Neuronal stem cell (in vitro differentiated cells): ENCODE results near the gene MCU. TPM values are rescaled to one million over a fixed set of nuclear protein-coding genes. Genes with fewer than 3 reads are reported as not detected.

Source experiments
- DNase-seq: peaks from one replicate; pipeline ENCODE4 v3.0.0-alpha.2; 2013; ENCODE audit warnings: low spot score
- H2AFZ ChIP-seq: one replicate; pipeline ENCODE4 v1.6.1; 2013; ENCODE audit warnings: mild to moderate bottlenecking, low read length, inconsistent platforms
- H2AK5ac ChIP-seq: 2 replicates; pipeline ENCODE4 v1.6.1; 2013; ENCODE audit warnings: low read depth, mild to moderate bottlenecking, inconsistent platforms, low read length, moderate library complexity, mixed read lengths
- H2BK120ac ChIP-seq: 2 replicates; pipeline ENCODE4 v1.6.1; 2013; ENCODE audit warnings: low read depth, mild to moderate bottlenecking, inconsistent platforms, low read length, moderate library complexity, mixed read lengths
- H2BK12ac ChIP-seq: one replicate; pipeline ENCODE4 v1.6.1; 2013; ENCODE audit warnings: low read length, inconsistent platforms
- H2BK15ac ChIP-seq: 2 replicates; pipeline ENCODE4 v1.6.1; 2013; ENCODE audit warnings: mild to moderate bottlenecking, low read length, inconsistent platforms, mixed read lengths
- H2BK5ac ChIP-seq: one replicate; pipeline ENCODE4 v1.6.1; 2013; ENCODE audit warnings: inconsistent platforms, mild to moderate bottlenecking, low read length, moderate library complexity
- H3K14ac ChIP-seq: one replicate; pipeline ENCODE4 v1.6.1; 2013; ENCODE audit warnings: low read length, inconsistent platforms
- H3K18ac ChIP-seq: 2 replicates; pipeline ENCODE4 v1.6.1; 2013; ENCODE audit warnings: low read length, inconsistent platforms
- H3K23ac ChIP-seq: 2 replicates; pipeline ENCODE4 v1.6.1; 2013; ENCODE audit warnings: low read depth, mild to moderate bottlenecking, mixed read lengths, low read length, inconsistent platforms; ENCODE audit not compliant: poor library complexity
- H3K27ac ChIP-seq: replicated peaks from 3 replicates; pipeline ENCODE4 v1.5.1; 2013; ENCODE audit warnings: low read length, inconsistent platforms
- H3K27me3 ChIP-seq, 3 experiments: 2 replicates each; pipeline ENCODE4 v1.6.1; 2013; ENCODE audit warnings: low read length in 3 of 3, mild to moderate bottlenecking in 2 of 3, inconsistent platforms in 1 of 3, low read depth in 1 of 3, mixed read lengths in 1 of 3, moderate library complexity in 1 of 3; ENCODE audit not compliant: control insufficient read depth in 3 of 3, insufficient read depth in 3 of 3
- H3K36me3 ChIP-seq, 2 donors: replicated peaks in 1 of 2; 2 replicates each; pipeline ENCODE4 v1.6.1; 2013; ENCODE audit warnings: low read length in 2 of 2; ENCODE audit not compliant: control insufficient read depth in 2 of 2, insufficient read depth in 2 of 2
- H3K4ac ChIP-seq: 2 replicates; pipeline ENCODE4 v1.6.1; 2013; ENCODE audit warnings: inconsistent platforms, mild to moderate bottlenecking, low read length, moderate library complexity
- H3K4me1 ChIP-seq, 2 donors: 1 replicate in 1 of 2; 2 replicates in 1 of 2; pipeline ENCODE4 v1.6.1; 2013; ENCODE audit warnings: low read length in 2 of 2, low read depth in 1 of 2; ENCODE audit not compliant: control insufficient read depth in 2 of 2, insufficient read depth in 1 of 2
- H3K4me2 ChIP-seq: one replicate; pipeline ENCODE4 v1.6.1; 2013; ENCODE audit warnings: mild to moderate bottlenecking, low read length, inconsistent platforms; ENCODE audit not compliant: insufficient read depth, poor library complexity, severe bottlenecking
- H3K4me3 ChIP-seq, 2 donors: 2 replicates each; pipeline ENCODE4 v1.5.1; 2013; ENCODE audit warnings: low read length in 2 of 2, mild to moderate bottlenecking in 2 of 2, inconsistent platforms in 1 of 2, moderate library complexity in 1 of 2
- H3K79me1 ChIP-seq: one replicate; pipeline ENCODE4 v1.6.1; 2013; ENCODE audit warnings: low read depth, mild to moderate bottlenecking, inconsistent platforms, low read length, moderate library complexity
- H3K9ac ChIP-seq: one replicate; pipeline ENCODE4 v1.6.1; 2013; ENCODE audit warnings: mild to moderate bottlenecking, low read depth, low read length, inconsistent platforms; ENCODE audit not compliant: poor library complexity
- H3K9me3 ChIP-seq, 2 donors: replicated peaks in 1 of 2; 2 replicates each; pipeline versions ENCODE3 to v1.6.1; 2013; ENCODE audit warnings: low read length in 2 of 2, mild to moderate bottlenecking in 2 of 2, inconsistent platforms in 1 of 2, low read depth in 1 of 2, mixed read lengths in 1 of 2, moderate library complexity in 1 of 2; ENCODE audit not compliant: control insufficient read depth in 2 of 2, insufficient read depth in 1 of 2
- H4K8ac ChIP-seq: one replicate; pipeline ENCODE4 v1.6.1; 2013; ENCODE audit warnings: low read depth, mild to moderate bottlenecking, inconsistent platforms, low read length, moderate library complexity
- H4K91ac ChIP-seq: one replicate; pipeline ENCODE4 v1.6.1; 2013; ENCODE audit warnings: low read length, low read depth, mild to moderate bottlenecking, inconsistent platforms; ENCODE audit not compliant: poor library complexity
- WGBS, 2 donors: extraction: QIAGEN DNeasy Blood & Tissue Kit; methylation state at CpG; one replicate each; pipeline ENCODE4 v1.1.7; 2013; ENCODE audit warnings: missing lambda C conversion rate in 2 of 2, mixed read lengths in 1 of 2; ENCODE audit not compliant: insufficient read length in 2 of 2, insufficient replicate concordance in 1 of 2; ENCODE audit errors: extremely low coverage in 2 of 2; 5-methylcytosine and 5-hydroxymethylcytosine counted together
- small RNA-seq: library from polyadenylated mRNA; stranded (forward); fragments of <200 nt; extraction: miRNeasy Mini kit (QIAGEN cat#:217004); gene quantifications from one replicate; pipeline ENCODE3, GENCODE V24; 2013; ENCODE audit not compliant: insufficient read depth

Gene MCU

GRCh38 chr10:72930276-72930675 is 238.3 kb downstream of the MCU start:
- H3K4me2 ChIP-seq, result no peak overlapping the region
- no peak overlapping the region for H4K91ac ChIP-seq
- no peaks in the 10 kb centered on the region for H3K79me1 ChIP-seq
- H3K23ac ChIP-seq, result no peak overlapping the region
- H4K8ac ChIP-seq, result no peak overlapping the region
- no peak overlapping the region for H2BK12ac ChIP-seq
- H2BK120ac ChIP-seq, result no peak overlapping the region
- WGBS, 2 donors, result no CpG with 5 or more reads among the region's 2 CpGs
- no peaks in the 10 kb centered on the region for H3K36me3 ChIP-seq
- H3K27ac ChIP-seq, result no peak overlapping the region
- no peak for DNase-seq
- H3K4me1 ChIP-seq, result no peaks in the 10 kb centered on the region
- H3K9ac ChIP-seq, result no peak overlapping the region
- H2AK5ac ChIP-seq, result no peak overlapping the region
- no peak overlapping the region for H2BK15ac ChIP-seq
- no peak overlapping the region for H2BK5ac ChIP-seq
- no peak overlapping the region for H2AFZ ChIP-seq
- no peak overlapping the region for H3K4me3 ChIP-seq
- no peak overlapping the region for H3K4ac ChIP-seq
- no peaks in the 10 kb centered on the region for H3K9me3 ChIP-seq
- H3K27me3 ChIP-seq, result peaks cover 0 to 4% (median 0%) of the 10 kb centered on the region in 3 experiments
- no peak overlapping the region for H3K18ac ChIP-seq
- H3K14ac ChIP-seq, result no peak overlapping the region

DNA sequence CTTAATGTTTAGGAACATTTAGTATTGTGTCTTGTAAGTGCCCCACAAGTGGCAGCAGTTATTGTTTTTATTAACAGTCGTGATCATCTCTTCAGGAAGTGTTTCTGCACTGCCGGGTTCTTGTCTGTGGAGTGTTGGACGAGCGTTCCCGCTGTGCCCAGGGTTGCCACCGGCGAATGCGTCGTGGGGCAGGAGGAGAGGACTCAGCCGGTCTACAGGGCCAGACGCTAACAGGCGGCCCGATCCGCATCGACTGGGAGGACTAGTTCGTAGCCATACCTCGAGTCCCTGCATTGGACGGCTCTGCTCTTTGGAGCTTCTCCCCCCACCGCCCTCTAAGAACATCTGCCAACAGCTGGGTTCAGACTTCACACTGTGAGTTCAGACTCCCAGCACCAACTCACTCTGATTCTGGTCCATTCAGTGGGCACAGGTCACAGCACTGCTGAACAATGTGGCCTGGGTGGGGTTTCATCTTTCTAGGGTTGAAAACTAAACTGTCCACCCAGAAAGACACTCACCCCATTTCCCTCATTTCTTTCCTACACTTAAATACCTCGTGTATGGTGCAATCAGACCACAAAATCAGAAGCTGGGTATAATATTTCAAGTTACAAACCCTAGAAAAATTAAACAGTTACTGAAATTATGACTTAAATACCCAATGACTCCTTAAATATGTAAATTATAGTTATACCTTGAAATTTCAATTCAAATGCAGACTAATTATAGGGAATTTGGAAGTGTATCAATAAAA is 240.5 kb downstream of the MCU start:
- no peak for DNase-seq
- WGBS, 2 donors, result no CpG with 5 or more reads among the region's 20 CpGs
- Histone ChIP-seq H4K8ac (no peak overlapping the region), H2BK5ac (no peak overlapping the region), H3K9me3 (no peaks in the 10 kb centered on the region), H3K79me1 (no peaks in the 10 kb centered on the region), H2BK120ac (no peak overlapping the region), H3K27me3 (no peaks in the 10 kb centered on the region), H3K9ac (no peak overlapping the region), H3K4ac (no peak overlapping the region), H3K27ac (no peak overlapping the region), H3K14ac (no peak overlapping the region), H3K4me3 (no peak overlapping the region), H3K4me1 (no peaks in the 10 kb centered on the region), H3K18ac (no peak overlapping the region), H2BK15ac (no peak overlapping the region), H4K91ac (no peak overlapping the region), H2BK12ac (no peak overlapping the region), H3K23ac (no peak overlapping the region), H3K36me3 (no peaks in the 10 kb centered on the region), H2AFZ (no peak overlapping the region), H3K4me2 (no peak overlapping the region), H2AK5ac (no peak overlapping the region)

DNA sequence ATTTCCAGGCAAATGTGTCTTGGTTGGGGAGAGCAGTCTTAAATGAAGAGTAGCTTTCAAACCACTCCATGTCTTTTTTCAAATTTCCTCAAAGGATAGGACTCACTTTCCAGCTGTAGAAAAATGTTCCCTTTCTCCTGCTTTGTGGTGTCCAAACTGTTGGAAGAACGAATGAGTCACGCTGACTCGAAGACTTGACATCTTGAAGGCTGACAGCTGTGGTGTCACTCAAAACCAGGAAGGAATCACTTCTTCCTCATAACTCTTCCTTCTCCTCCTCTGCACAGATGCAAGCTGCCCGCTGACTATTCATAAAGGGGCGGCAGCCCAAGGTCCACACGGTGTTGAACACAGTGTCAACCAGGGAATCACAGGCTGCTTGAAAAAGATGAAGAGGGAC is 243.4 kb downstream of the MCU start:
- Histone ChIP-seq H2AFZ (no peak overlapping the region), H3K27me3 (no peaks in the 10 kb centered on the region), H2AK5ac (no peak overlapping the region), H4K8ac (no peak overlapping the region), H2BK15ac (no peak overlapping the region), H3K14ac (no peak overlapping the region), H2BK120ac (no peak overlapping the region), H3K4me1 (no peaks in the 10 kb centered on the region), H3K4me3 (no peak overlapping the region), H3K18ac (no peak overlapping the region), H3K4ac (no peak overlapping the region), H3K36me3 (no peaks in the 10 kb centered on the region), H3K27ac (no peak overlapping the region), H2BK12ac (no peak overlapping the region), H3K9ac (no peak overlapping the region), H4K91ac (no peak overlapping the region), H3K23ac (no peak overlapping the region), H2BK5ac (no peak overlapping the region), H3K79me1 (no peaks in the 10 kb centered on the region), H3K4me2 (no peak overlapping the region), H3K9me3 (no peaks in the 10 kb centered on the region)
- DNase-seq, result no peak
- no CpG with 5 or more reads among the region's 6 CpGs for WGBS, 2 donors

Small RNA genes lying within 50 kb of the gene (small RNA-seq; reads per million reads assigned to genes)
- not detected for gene MIR4676
- not detected for gene RF00019
